HepG2 (cell line): ENCODE data around the gene ALKBH5. TPM values are rescaled to one million over a fixed set of nuclear protein-coding genes. Genes with fewer than 3 reads are reported as not detected.

Source experiments
- HNRNPH1 ChIP-seq: fragments of 200-400 bp; formaldehyde crosslinking; optimal IDR thresholded peaks from 2 replicates; pipeline ENCODE3; 2017; ENCODE audit warnings: mild to moderate bottlenecking, low read depth, low read length
- MAZ ChIP-seq, 2 experiments: sonication (generic) in 1 of 2; formaldehyde crosslinking in 1 of 2; IDR thresholded peaks; 2 replicates each; pipeline versions ENCODE4 v1.5.0 to v1.6.1; 2012 to 2020; ENCODE audit warnings: low read depth in 2 of 2, mild to moderate bottlenecking in 2 of 2, borderline replicate concordance in 1 of 2, improper control_type of control experiment in 1 of 2, low read length in 1 of 2, missing genetic modification reagents in 1 of 2, moderate library complexity in 1 of 2
- SRF ChIP-seq: IDR thresholded peaks from 2 replicates; pipeline ENCODE4 v1.6.1; 2011; ENCODE audit warnings: mild to moderate bottlenecking, low read depth, low read length, moderate library complexity
- TEAD2 ChIP-seq: sonication (generic); formaldehyde crosslinking; IDR thresholded peaks from 2 replicates; pipeline ENCODE4 v1.9.0; 2021; ENCODE audit warnings: missing genetic modification reagents
- U2AF1 ChIP-seq: fragments of 200-400 bp; formaldehyde crosslinking; optimal IDR thresholded peaks from 2 replicates; pipeline ENCODE3; 2017; ENCODE audit warnings: mild to moderate bottlenecking, low read depth, low read length
- YEATS4 ChIP-seq: sonication (generic); formaldehyde crosslinking; IDR thresholded peaks from 2 replicates; pipeline ENCODE4 v1.4.0; 2020; ENCODE audit warnings: missing genetic modification reagents, borderline replicate concordance
- ZNF337 ChIP-seq: sonication (generic); formaldehyde crosslinking; IDR thresholded peaks from 2 replicates; pipeline ENCODE4 v1.5.1; 2020; ENCODE audit warnings: missing genetic modification reagents, low read depth, mild to moderate bottlenecking, borderline replicate concordance
- ZNF768 ChIP-seq: sonication (generic); formaldehyde crosslinking; IDR thresholded peaks from 2 replicates; pipeline ENCODE4 v1.4.0; 2020; ENCODE audit warnings: missing genetic modification reagents
- ZNF790 ChIP-seq: sonication (generic); formaldehyde crosslinking; IDR thresholded peaks from 2 replicates; pipeline ENCODE4 v1.8.0; 2022; ENCODE audit warnings: missing genetic modification reagents, mild to moderate bottlenecking, borderline replicate concordance
- polyA plus RNA-seq, 8 experiments: library from polyadenylated mRNA; depleted of rRNA in 3 of 8; stranded (reverse) in 7 of 8; unstranded in 1 of 8; fragments of >200 nt; fragmentation: Illumina TruSeq in 4 of 8; extraction: Trizol in 4 of 8; gene quantifications; 2 replicates each; pipeline versions ENCODE4 v1.2.1 to v1.2.3, GENCODE V29; 2011 to 2016; ENCODE audit warnings: low read depth in 4 of 8, missing spikeins in 1 of 8, mixed read lengths in 1 of 8; ENCODE audit not compliant: insufficient read depth in 1 of 8
- total RNA-seq, 5 experiments: library from RNA; depleted of rRNA; stranded (reverse); fragments of >200 nt; fragmentation: Illumina TruSeq; extraction: Trizol; gene quantifications; 2 replicates each; pipeline ENCODE4 v1.2.3, GENCODE V29; 2016; ENCODE audit warnings: low read depth in 1 of 5
- TF ChIP-seq, protein P1 (sequence below): sonication (generic); formaldehyde crosslinking; IDR thresholded peaks from 2 replicates; pipeline ENCODE4 v1.5.0; 2020; ENCODE audit warnings: mild to moderate bottlenecking, missing genetic modification reagents, moderate library complexity
- TF ChIP-seq, protein P2 (sequence below): sonication (generic); formaldehyde crosslinking; IDR thresholded peaks from 2 replicates; pipeline ENCODE4 v1.9.0; 2021; ENCODE audit warnings: mild to moderate bottlenecking, missing genetic modification reagents
- TF ChIP-seq, protein P3 (sequence below): sonication (generic); formaldehyde crosslinking; IDR thresholded peaks from 2 replicates; pipeline ENCODE4 v1.4.0; 2020; ENCODE audit warnings: missing genetic modification reagents, borderline replicate concordance
- TF ChIP-seq, protein P4 (sequence below): sonication (generic); formaldehyde crosslinking; IDR thresholded peaks from 2 replicates; pipeline ENCODE4 v1.5.1; 2020; ENCODE audit warnings: mild to moderate bottlenecking, missing genetic modification reagents, moderate library complexity

The ALKBH5 gene
- total and polyA plus RNA-seq, 2 of the 13 experiments (the other 11 are each of a cell fraction or from before 2014, with no cell fraction given), result 68.9 to 76.9 TPM

DNA sequence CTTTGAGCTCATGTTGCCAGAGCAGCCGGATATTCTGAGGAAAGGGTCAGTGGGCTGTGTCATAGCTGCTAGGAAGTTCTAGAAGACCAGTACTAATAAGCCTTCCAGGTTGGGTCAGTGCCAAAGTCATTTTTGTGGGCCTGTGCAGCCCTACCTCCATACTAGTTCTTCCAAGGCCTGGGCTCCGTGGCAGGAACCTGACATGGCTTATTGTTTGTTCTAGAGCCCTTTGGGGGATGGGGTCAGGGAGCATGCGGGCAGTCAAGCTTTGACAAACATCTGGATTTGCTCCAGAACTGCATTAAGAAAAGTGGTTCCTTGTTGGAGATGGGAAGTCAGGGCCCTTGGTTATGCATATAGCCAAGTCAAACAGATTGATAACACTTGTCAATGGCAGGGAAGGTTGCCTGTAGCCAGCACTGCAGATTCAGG lies 7.6 kb downstream of the ALKBH5 start (continued):
- TF ChIP-seq ZNF790 (no peak), SRF (no peak), U2AF1 (no peak), MAZ (IDR thresholded peaks at IDR 0.05; ENCODE audit: borderline replicate concordance, low read depth, low read length) (no peak), MAZ (CRISPR knock-in tag; IDR thresholded peaks at IDR 0.05; ENCODE audit: low read depth) (no peak), ZNF768 (CRISPR knock-in tag) (no peak), YEATS4 (CRISPR knock-in tag) (no peak), TEAD2 (CRISPR knock-in tag) (no peak), ZNF337 (no peak), HNRNPH1 (no peak)
- TF ChIP-seq, protein P1, sequence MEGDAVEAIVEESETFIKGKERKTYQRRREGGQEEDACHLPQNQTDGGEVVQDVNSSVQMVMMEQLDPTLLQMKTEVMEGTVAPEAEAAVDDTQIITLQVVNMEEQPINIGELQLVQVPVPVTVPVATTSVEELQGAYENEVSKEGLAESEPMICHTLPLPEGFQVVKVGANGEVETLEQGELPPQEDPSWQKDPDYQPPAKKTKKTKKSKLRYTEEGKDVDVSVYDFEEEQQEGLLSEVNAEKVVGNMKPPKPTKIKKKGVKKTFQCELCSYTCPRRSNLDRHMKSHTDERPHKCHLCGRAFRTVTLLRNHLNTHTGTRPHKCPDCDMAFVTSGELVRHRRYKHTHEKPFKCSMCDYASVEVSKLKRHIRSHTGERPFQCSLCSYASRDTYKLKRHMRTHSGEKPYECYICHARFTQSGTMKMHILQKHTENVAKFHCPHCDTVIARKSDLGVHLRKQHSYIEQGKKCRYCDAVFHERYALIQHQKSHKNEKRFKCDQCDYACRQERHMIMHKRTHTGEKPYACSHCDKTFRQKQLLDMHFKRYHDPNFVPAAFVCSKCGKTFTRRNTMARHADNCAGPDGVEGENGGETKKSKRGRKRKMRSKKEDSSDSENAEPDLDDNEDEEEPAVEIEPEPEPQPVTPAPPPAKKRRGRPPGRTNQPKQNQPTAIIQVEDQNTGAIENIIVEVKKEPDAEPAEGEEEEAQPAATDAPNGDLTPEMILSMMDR (CRISPR knock-in tag), result no peak
- TF ChIP-seq, protein P2, sequence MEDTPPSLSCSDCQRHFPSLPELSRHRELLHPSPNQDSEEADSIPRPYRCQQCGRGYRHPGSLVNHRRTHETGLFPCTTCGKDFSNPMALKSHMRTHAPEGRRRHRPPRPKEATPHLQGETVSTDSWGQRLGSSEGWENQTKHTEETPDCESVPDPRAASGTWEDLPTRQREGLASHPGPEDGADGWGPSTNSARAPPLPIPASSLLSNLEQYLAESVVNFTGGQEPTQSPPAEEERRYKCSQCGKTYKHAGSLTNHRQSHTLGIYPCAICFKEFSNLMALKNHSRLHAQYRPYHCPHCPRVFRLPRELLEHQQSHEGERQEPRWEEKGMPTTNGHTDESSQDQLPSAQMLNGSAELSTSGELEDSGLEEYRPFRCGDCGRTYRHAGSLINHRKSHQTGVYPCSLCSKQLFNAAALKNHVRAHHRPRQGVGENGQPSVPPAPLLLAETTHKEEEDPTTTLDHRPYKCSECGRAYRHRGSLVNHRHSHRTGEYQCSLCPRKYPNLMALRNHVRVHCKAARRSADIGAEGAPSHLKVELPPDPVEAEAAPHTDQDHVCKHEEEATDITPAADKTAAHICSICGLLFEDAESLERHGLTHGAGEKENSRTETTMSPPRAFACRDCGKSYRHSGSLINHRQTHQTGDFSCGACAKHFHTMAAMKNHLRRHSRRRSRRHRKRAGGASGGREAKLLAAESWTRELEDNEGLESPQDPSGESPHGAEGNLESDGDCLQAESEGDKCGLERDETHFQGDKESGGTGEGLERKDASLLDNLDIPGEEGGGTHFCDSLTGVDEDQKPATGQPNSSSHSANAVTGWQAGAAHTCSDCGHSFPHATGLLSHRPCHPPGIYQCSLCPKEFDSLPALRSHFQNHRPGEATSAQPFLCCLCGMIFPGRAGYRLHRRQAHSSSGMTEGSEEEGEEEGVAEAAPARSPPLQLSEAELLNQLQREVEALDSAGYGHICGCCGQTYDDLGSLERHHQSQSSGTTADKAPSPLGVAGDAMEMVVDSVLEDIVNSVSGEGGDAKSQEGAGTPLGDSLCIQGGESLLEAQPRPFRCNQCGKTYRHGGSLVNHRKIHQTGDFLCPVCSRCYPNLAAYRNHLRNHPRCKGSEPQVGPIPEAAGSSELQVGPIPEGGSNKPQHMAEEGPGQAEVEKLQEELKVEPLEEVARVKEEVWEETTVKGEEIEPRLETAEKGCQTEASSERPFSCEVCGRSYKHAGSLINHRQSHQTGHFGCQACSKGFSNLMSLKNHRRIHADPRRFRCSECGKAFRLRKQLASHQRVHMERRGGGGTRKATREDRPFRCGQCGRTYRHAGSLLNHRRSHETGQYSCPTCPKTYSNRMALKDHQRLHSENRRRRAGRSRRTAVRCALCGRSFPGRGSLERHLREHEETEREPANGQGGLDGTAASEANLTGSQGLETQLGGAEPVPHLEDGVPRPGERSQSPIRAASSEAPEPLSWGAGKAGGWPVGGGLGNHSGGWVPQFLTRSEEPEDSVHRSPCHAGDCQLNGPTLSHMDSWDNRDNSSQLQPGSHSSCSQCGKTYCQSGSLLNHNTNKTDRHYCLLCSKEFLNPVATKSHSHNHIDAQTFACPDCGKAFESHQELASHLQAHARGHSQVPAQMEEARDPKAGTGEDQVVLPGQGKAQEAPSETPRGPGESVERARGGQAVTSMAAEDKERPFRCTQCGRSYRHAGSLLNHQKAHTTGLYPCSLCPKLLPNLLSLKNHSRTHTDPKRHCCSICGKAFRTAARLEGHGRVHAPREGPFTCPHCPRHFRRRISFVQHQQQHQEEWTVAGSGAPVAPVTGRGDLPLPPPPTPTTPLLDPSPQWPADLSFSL (CRISPR knock-in tag), result no peak
- TF ChIP-seq, protein P3, sequence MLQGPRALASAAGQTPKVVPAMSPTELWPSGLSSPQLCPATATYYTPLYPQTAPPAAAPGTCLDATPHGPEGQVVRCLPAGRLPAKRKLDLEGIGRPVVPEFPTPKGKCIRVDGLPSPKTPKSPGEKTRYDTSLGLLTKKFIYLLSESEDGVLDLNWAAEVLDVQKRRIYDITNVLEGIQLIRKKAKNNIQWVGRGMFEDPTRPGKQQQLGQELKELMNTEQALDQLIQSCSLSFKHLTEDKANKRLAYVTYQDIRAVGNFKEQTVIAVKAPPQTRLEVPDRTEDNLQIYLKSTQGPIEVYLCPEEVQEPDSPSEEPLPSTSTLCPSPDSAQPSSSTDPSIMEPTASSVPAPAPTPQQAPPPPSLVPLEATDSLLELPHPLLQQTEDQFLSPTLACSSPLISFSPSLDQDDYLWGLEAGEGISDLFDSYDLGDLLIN (CRISPR knock-in tag), result no peak
- TF ChIP-seq, protein P4, sequence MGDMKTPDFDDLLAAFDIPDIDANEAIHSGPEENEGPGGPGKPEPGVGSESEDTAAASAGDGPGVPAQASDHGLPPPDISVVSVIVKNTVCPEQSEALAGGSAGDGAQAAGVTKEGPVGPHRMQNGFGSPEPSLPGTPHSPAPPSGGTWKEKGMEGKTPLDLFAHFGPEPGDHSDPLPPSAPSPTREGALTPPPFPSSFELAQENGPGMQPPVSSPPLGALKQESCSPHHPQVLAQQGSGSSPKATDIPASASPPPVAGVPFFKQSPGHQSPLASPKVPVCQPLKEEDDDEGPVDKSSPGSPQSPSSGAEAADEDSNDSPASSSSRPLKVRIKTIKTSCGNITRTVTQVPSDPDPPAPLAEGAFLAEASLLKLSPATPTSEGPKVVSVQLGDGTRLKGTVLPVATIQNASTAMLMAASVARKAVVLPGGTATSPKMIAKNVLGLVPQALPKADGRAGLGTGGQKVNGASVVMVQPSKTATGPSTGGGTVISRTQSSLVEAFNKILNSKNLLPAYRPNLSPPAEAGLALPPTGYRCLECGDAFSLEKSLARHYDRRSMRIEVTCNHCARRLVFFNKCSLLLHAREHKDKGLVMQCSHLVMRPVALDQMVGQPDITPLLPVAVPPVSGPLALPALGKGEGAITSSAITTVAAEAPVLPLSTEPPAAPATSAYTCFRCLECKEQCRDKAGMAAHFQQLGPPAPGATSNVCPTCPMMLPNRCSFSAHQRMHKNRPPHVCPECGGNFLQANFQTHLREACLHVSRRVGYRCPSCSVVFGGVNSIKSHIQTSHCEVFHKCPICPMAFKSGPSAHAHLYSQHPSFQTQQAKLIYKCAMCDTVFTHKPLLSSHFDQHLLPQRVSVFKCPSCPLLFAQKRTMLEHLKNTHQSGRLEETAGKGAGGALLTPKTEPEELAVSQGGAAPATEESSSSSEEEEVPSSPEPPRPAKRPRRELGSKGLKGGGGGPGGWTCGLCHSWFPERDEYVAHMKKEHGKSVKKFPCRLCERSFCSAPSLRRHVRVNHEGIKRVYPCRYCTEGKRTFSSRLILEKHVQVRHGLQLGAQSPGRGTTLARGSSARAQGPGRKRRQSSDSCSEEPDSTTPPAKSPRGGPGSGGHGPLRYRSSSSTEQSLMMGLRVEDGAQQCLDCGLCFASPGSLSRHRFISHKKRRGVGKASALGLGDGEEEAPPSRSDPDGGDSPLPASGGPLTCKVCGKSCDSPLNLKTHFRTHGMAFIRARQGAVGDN (CRISPR knock-in tag), result peak; percentile 39; the same call in 1 of the 2 replicates
